ENCODE measurements around the gene DAPK3. TPM values are rescaled to one million over a fixed set of nuclear protein-coding genes. Genes with fewer than 3 reads are reported as not detected.

The DAPK3 gene
- total and polyA plus RNA-seq, 12 donors, result 72.5 to 222 (median 112) TPM

DNA sequence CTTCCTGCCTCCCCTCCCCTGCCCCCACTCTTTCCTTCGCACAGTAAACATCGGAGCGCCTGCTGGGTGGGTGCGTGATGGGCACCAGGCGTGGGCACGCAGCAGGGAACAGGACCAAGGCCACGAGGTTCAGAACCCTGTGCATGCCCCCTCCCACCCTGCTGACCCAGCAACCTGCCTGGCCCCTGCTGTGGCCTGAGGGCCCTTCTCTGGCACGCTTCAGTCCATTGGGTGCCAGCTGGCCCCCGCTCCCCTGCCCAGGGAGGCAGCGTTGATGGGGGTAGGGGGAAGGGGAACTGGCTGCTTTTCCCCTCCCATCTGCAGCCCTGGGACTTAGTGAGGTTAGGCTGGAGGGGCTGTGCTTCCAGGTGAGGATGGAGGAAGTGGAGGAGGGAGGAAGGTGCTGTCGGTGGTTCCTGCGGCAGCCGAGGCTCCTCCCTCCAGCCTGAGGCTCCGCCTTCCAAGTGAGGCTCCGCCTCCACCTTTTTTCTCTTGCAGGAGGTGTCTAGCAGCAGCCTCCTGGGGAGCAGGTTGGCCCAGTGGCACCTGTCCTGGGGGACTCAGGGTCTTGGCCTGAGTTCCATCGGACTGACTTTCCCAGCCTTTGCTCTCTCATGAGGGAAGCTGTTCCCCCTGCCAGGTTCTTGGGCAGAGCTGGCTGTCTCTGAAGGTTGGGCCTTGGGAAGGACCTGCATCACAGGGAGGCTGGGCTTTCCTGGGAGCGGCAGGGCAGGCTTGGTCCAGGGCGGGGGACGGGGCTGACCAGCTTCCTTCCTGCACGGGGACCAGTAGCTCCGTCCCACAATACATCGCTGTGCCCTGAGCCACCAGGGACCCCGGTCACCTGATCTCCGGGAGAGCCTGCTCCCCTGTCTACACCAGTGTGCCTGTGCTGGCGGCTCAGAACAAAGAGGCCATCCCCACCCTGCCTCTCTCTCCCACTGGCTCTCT lies 43.9 kb upstream of the DAPK3 start:
- Histone ChIP-seq H3K4me3 (peak overlapping the region in 9 of 10 donors; percentile 2 to 43 (median 30)), H3K27ac (peak overlapping the region; percentile 26 to 87 (median 75)), H3K36me3 (peaks cover 0 to 79% (median 22%) of the 10 kb centered on the region in 9 donors), H3K4me1 (peaks cover 24 to 71% (median 60%) of the 10 kb centered on the region in 9 donors), H3K9me3 (no peaks in the 10 kb centered on the region), H3K27me3 (no peaks in the 10 kb centered on the region)
- ATAC-seq (peak; percentile 48 to 89 (median 80)), DNase-seq (peak; percentile 70)
- intact Hi-C loops (cut with DNase I), result loop anchor here in 2 of 10 donors (5.0 kb wide), 2 partner anchors 42 to 47 kb away; no protein-coding TSS in a partner anchor
- no peak for TF ChIP-seq CTCF (IDR thresholded peaks at IDR 0.05)
- WGBS, 2 donors, result 67 to 77% methylated on average over 25 of the region's 25 CpGs

DNA sequence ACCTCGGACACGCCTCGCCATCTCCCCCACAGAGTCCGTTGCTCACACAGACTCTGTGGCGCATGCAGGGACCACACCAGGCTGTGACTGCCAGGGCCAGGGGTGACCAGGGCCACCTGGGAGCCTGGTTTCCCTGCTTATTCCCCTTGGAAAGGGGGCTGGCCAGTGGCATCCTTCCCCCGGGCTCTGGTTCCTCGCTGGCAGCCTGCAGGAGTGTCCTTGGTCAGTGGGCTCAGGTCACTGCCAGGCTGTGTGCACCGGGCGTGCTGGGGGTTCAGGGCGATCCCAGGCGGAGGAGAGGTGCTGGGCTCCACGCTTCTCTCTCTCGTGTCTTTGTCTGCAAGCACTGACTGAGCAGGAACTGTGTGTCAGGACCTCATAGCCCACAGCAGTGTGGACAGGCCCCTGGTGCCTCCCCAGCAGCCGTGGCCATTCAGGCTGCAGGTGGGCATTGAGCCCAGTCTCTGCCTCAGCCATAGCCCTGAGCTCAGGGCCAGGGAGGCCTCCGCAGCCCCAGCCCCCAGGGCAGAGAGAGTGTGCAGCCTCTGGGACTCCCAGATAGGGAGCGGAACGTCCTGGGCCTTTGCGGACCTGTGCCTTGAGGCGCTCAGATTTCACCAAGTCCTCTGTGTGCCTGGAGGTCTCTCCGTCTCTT lies 43.1 kb upstream of the DAPK3 start:
- ATAC-seq, result peak in 3 of 8 donors; percentile 7 to 41 (median 12)
- intact Hi-C loops (cut with DNase I), result loop anchor here in 1 of 10 donors (5.0 kb wide), 1 partner anchor 43 kb away; no protein-coding TSS in a partner anchor
- DNase-seq, result no peak
- TF ChIP-seq CTCF (IDR thresholded peaks at IDR 0.05), result no peak
- Histone ChIP-seq H3K27me3 (no peaks in the 10 kb centered on the region), H3K4me3 (no peak overlapping the region), H3K4me1 (peaks cover 32 to 73% (median 61%) of the 10 kb centered on the region in 9 donors), H3K27ac (peak overlapping the region in 9 of 10 donors; percentile 26 to 87 (median 75)), H3K9me3 (no peaks in the 10 kb centered on the region), H3K36me3 (peaks cover 0 to 75% (median 22%) of the 10 kb centered on the region in 9 donors)
- WGBS, 2 donors, result 82 to 88% methylated on average over 20 of the region's 20 CpGs

DNA sequence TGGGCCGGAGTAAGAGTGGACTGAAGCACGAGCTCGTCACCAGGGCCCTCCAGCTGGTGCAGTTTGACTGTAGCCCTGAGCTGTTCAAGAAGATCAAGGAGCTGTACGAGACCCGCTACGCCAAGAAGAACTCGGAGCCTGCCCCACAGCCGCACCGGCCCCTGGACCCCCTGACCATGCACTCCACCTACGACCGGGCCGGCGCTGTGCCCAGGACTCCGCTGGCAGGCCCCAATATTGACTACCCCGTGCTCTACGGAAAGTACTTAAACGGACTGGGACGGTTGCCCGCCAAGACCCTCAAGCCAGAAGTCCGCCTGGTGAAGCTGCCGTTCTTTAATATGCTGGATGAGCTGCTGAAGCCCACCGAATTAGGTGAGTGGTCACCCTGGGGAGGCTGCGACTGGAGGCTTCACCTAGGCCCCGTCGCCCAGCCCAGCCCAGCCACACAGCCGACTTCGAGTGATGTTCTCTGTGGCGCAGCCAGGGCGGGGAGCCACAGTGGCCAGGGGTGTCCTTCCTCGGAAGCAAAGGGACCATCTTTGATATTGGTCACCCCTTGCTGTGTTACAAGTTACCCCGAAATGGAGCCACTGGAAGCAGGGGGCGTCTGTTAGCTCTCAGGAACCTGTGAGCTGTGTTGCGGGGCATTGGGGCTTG lies 42.2 kb upstream of the DAPK3 start:
- Histone ChIP-seq H3K4me1 (peaks cover 41 to 82% (median 70%) of the 10 kb centered on the region in 9 donors), H3K27me3 (no peaks in the 10 kb centered on the region), H3K27ac (peak overlapping the region in 5 of 10 donors; percentile 5 to 48 (median 37)), H3K4me3 (no peak overlapping the region), H3K36me3 (peaks cover 0 to 67% (median 22%) of the 10 kb centered on the region in 9 donors), H3K9me3 (no peaks in the 10 kb centered on the region)
- 94 to 96% methylated on average over 33 of the region's 33 CpGs for WGBS, 2 donors
- no peak for TF ChIP-seq CTCF (IDR thresholded peaks at IDR 0.05)
- ATAC-seq (no peak), DNase-seq (no peak)
- intact Hi-C loops (cut with DNase I), result loop anchor here in 1 of 10 donors (5.0 kb wide), 1 partner anchor 44 kb away; no protein-coding TSS in a partner anchor

All from heart right ventricle (tissue), 16 donors.